CD4-positive, alpha-beta memory T cell (primary cell): Measurements from ENCODE around the gene RAB9A. TPM values are rescaled to one million over a fixed set of nuclear protein-coding genes. Genes with fewer than 3 reads are reported as not detected.

ENCODE experiments used
- CTCF ChIA-PET: fragments of 350-600 bp; sonication (Branson Sonifier 250); formaldehyde crosslinking; loops from one replicate; lab custom pipeline; 2021; ENCODE audit warnings: inconsistent platforms; ENCODE audit not compliant: partially characterized antibody; lab: Charles Lee
- POLR2A ChIA-PET: fragments of 350-600 bp; sonication (Branson Sonifier 250); formaldehyde crosslinking; loops from one replicate; lab custom pipeline; 2021; ENCODE audit not compliant: partially characterized antibody; lab: Charles Lee
- DNase-seq, 5 donors: peaks; one replicate each; pipeline versions ENCODE4 v3.0.0 to v3.0.0-alpha.2; 2020 to 2022; ENCODE audit warnings: mixed read lengths in 1 of 5
- H3K27ac ChIP-seq: one replicate; pipeline ENCODE4 v1.7.0; 2013; ENCODE audit warnings: low read depth, low read length
- H3K27me3 ChIP-seq: 2 replicates; pipeline ENCODE4 v1.7.0; 2013; ENCODE audit warnings: mild to moderate bottlenecking, low read length, moderate library complexity; ENCODE audit not compliant: insufficient read depth
- H3K36me3 ChIP-seq: 2 replicates; pipeline ENCODE4 v1.7.0; 2013; ENCODE audit warnings: mild to moderate bottlenecking, low read length, moderate library complexity; ENCODE audit not compliant: insufficient read depth
- H3K4me1 ChIP-seq: 2 replicates; pipeline ENCODE4 v1.7.0; 2013; ENCODE audit warnings: mild to moderate bottlenecking, low read length, moderate library complexity; ENCODE audit not compliant: insufficient read depth
- H3K4me3 ChIP-seq, 2 donors: one replicate each; pipeline ENCODE4 v1.7.0; 2013; ENCODE audit warnings: low read length in 2 of 2, mild to moderate bottlenecking in 1 of 2
- H3K9me3 ChIP-seq, 2 donors: one replicate each; pipeline ENCODE4 v1.7.0; 2013; ENCODE audit warnings: low read length in 2 of 2, control low read depth in 1 of 2; ENCODE audit not compliant: control insufficient read depth in 1 of 2
- H3K27ac Mint-ChIP-seq, 7 donors: one replicate each; pipeline ENCODE4 v1.8.0; 2020 to 2021; ENCODE audit warnings: mixed read lengths in 7 of 7, mild to moderate bottlenecking in 6 of 7, inconsistent platforms in 3 of 7, moderate library complexity in 3 of 7
- H3K27me3 Mint-ChIP-seq, 2 donors: one replicate each; pipeline ENCODE4 v1.8.0; 2020 to 2021; ENCODE audit warnings: mixed read lengths in 2 of 2
- H3K36me3 Mint-ChIP-seq, 2 donors: one replicate each; pipeline ENCODE4 v1.8.0; 2020 to 2021; ENCODE audit warnings: mixed read lengths in 2 of 2, inconsistent platforms in 1 of 2, mild to moderate bottlenecking in 1 of 2
- H3K4me1 Mint-ChIP-seq, 4 donors: one replicate each; pipeline ENCODE4 v1.8.0; 2020 to 2021; ENCODE audit warnings: mixed read lengths in 4 of 4, mild to moderate bottlenecking in 1 of 4
- H3K4me3 Mint-ChIP-seq, 8 donors: one replicate each; pipeline ENCODE4 v1.8.0; 2020 to 2021; ENCODE audit warnings: mixed read lengths in 8 of 8, mild to moderate bottlenecking in 7 of 8, moderate library complexity in 6 of 8, inconsistent platforms in 3 of 8
- H3K9me3 Mint-ChIP-seq, 8 donors: one replicate each; pipeline ENCODE4 v1.8.0; 2020 to 2021; ENCODE audit warnings: mixed read lengths in 8 of 8, mild to moderate bottlenecking in 5 of 8, inconsistent platforms in 3 of 8, moderate library complexity in 1 of 8
- intact Hi-C: fragments of 100-400 bp; cut with micrococcal nuclease; formaldehyde crosslinking; loops from one replicate; pipeline ENCODE4 v1.15.1; 2023
- polyA plus RNA-seq, 2 donors: library from polyadenylated mRNA; unstranded; fragments of 300-500 nt; fragmentation: Illumina TruSeq; gene quantifications; one replicate each; pipeline ENCODE4 v1.2.3, GENCODE V29; 2021
- total RNA-seq, 2 experiments: library from RNA; stranded (reverse); gene quantifications; one replicate each; pipeline ENCODE4 v1.2.3, GENCODE V29; 2021

The RAB9A gene
- total and polyA plus RNA-seq, 4 experiments from 2014 or later = 19.9 to 33.4 (median 27.2) TPM

DNA sequence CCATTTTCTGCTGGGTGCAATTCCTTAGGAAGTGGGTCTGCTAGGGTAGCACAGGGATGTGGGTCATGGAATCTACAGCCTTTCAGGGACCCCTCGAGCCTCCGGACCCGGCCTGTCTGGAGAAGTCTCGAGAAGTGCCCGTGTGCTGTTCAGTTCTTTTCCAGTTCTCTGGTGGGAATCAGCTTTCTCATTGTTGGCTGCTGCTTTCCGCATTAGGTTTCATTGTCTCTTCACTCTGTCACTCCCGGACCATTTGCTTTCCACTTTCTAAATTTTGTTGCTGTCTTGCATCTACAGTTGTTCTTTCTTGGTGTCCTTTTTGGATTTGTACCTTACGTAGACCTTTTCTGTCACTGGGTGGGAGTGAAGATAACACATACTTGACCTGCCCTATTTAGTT, 6.1 kb downstream of the RAB9A start:
- Histone ChIP-seq H3K27ac (no peak overlapping the region), H3K4me1 (peaks cover 81% of the 10 kb centered on the region), H3K4me3 (no peak overlapping the region), H3K9me3 (no peaks in the 10 kb centered on the region), H3K27me3 (no peaks in the 10 kb centered on the region), H3K36me3 (no peaks in the 10 kb centered on the region)
- intact Hi-C loops = no loop called here
- peaks cover 0 to 15% of the 10 kb centered on the region in 2 donors for H3K36me3 Mint-ChIP-seq
- no peaks in the 10 kb centered on the region for H3K27me3 Mint-ChIP-seq
- peaks cover 45 to 80% (median 64%) of the 10 kb centered on the region in 4 donors for H3K4me1 Mint-ChIP-seq
- no peak for DNase-seq
- H3K9me3 Mint-ChIP-seq = no peaks in the 10 kb centered on the region
- peak overlapping the region in 5 of 7 donors; percentile 0 to 68 (median 17) for H3K27ac Mint-ChIP-seq
- ChIA-PET POLR2A (interaction anchor here (0.7 to 1.2 kb wide), 2 partner anchors 40 kb away, joined by 3 to 5 read pairs; partner anchors contain the start of genes OFD1 and TRAPPC2), CTCF (no interaction called here)
- H3K4me3 Mint-ChIP-seq = peak overlapping the region in 2 of 8 donors; percentile 8 to 11

DNA sequence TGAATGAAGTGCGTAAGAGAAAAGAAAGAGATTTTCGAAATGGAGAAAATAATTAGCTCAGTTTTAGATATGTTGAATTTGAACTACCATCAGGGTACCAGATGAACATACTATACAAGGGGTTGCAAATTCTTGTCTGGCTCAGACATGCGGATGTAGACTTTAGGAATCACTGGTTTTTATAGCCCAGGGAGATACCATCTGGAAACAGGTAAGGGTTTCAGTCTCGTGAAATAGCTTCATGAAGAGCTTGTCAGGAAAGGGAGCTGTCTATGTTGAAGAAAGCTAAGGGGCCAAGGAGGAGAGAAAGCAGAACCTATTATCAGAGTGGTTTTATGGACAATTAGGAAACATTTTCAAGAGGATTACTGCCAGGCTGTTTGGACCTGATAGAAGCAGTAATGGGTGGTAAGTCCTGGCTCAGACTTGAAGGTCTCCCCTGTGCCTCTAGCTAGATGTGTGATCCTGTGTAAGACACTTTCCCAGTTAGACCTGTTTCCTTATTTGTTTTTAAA, 6.7 kb downstream of the RAB9A start:
- Histone ChIP-seq H3K4me3 (no peak overlapping the region), H3K36me3 (no peaks in the 10 kb centered on the region), H3K27ac (no peak overlapping the region), H3K27me3 (no peaks in the 10 kb centered on the region), H3K4me1 (peaks cover 82% of the 10 kb centered on the region), H3K9me3 (no peaks in the 10 kb centered on the region)
- POLR2A ChIA-PET = interaction anchor here (1.2 kb wide), 1 partner anchor 39 kb away, joined by 5 read pairs; the partner anchor contains the start of genes OFD1 and TRAPPC2
- CTCF ChIA-PET = interaction anchor here (0.7 kb wide), 1 partner anchor 26 kb away, joined by 3 read pairs; no protein-coding TSS in a partner anchor
- peak overlapping the region in 3 of 7 donors; percentile 14 to 68 (median 55) for H3K27ac Mint-ChIP-seq
- intact Hi-C loops = no loop called here
- H3K9me3 Mint-ChIP-seq = no peaks in the 10 kb centered on the region
- no peaks in the 10 kb centered on the region for H3K27me3 Mint-ChIP-seq
- H3K36me3 Mint-ChIP-seq = peaks cover 0 to 15% of the 10 kb centered on the region in 2 donors
- H3K4me3 Mint-ChIP-seq = peak overlapping the region in 2 of 8 donors; percentile 4 to 8
- peaks cover 42 to 79% (median 61%) of the 10 kb centered on the region in 4 donors for H3K4me1 Mint-ChIP-seq
- DNase-seq = no peak

DNA sequence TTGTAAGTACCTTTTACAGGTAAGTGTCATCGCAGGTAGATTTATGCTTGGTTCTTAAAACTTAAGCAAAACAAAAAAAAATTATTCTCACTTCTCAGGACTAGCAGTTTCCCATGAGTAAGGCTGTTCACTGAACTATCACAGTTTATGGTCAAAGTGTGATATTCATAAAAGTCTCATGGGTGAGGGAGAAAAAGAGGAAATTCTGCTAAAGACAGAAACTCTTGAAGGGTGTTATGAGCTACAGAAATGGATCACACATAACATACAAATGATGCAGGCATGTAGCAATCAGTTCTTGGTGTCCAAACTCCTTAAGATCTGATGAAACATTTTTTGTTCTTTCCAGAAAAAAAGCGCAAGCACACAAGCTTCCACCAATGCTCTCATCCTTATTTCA, 8.5 kb downstream of the RAB9A start:
- DNase-seq = no peak
- Histone ChIP-seq H3K27ac (no peak overlapping the region), H3K4me1 (peaks cover 79% of the 10 kb centered on the region), H3K4me3 (no peak overlapping the region), H3K27me3 (no peaks in the 10 kb centered on the region), H3K36me3 (no peaks in the 10 kb centered on the region), H3K9me3 (no peaks in the 10 kb centered on the region)
- intact Hi-C loops = no loop called here
- Mint-ChIP-seq H3K36me3 (peaks cover 4 to 16% of the 10 kb centered on the region in 2 donors), H3K4me3 (peak overlapping the region in 2 of 8 donors; percentile 52 to 55), H3K4me1 (peaks cover 49 to 82% (median 64%) of the 10 kb centered on the region in 4 donors), H3K27ac (peak overlapping the region in 3 of 7 donors; percentile 27 to 43 (median 42)), H3K9me3 (no peaks in the 10 kb centered on the region), H3K27me3 (no peaks in the 10 kb centered on the region)
- CTCF ChIA-PET = interaction anchor here (0.9 to 1.5 kb wide), 2 partner anchors 10 to 14 kb away, joined by 3 read pairs; no protein-coding TSS in a partner anchor
- POLR2A ChIA-PET = interaction anchor here (1.2 to 1.8 kb wide), 4 partner anchors 9 to 39 kb away, joined by 3 to 9 read pairs (median 4); partner anchors contain the start of genes OFD1 and RAB9A

- no peak overlapping the region for H3K4me3 Mint-ChIP-seq
- POLR2A ChIA-PET = interaction anchor here (1.2 to 1.8 kb wide), 4 partner anchors 10 to 38 kb away, joined by 3 to 9 read pairs (median 4); partner anchors contain the start of genes OFD1 and RAB9A
- H3K27me3 Mint-ChIP-seq = no peaks in the 10 kb centered on the region
- CTCF ChIA-PET = interaction anchor here (1.5 to 1.9 kb wide), 2 partner anchors 11 to 14 kb away, joined by 3 to 7 read pairs; no protein-coding TSS in a partner anchor
- no peak for DNase-seq
- peaks cover 77% of the 10 kb centered on the region for H3K4me1 ChIP-seq
- no peaks in the 10 kb centered on the region for H3K9me3 ChIP-seq
- peaks cover 4 to 16% of the 10 kb centered on the region in 2 donors for H3K36me3 Mint-ChIP-seq
- intact Hi-C loops = no loop called here
- H3K9me3 Mint-ChIP-seq = no peaks in the 10 kb centered on the region
- no peak overlapping the region for H3K27ac ChIP-seq
- no peaks in the 10 kb centered on the region for H3K36me3 ChIP-seq
- peaks cover 47 to 82% (median 62%) of the 10 kb centered on the region in 4 donors for H3K4me1 Mint-ChIP-seq
- H3K27me3 ChIP-seq = no peaks in the 10 kb centered on the region
- H3K27ac Mint-ChIP-seq = peak overlapping the region in 1 of 7 donors; percentile 27
- no peak overlapping the region for H3K4me3 ChIP-seq
These were observed 9.0 kb downstream of the RAB9A start for GRCh38 chrX:13697976-13698375.

GRCh38 chrX:13698432-13698831, 9.5 kb downstream of the RAB9A start:
- H3K27me3 Mint-ChIP-seq = no peaks in the 10 kb centered on the region
- CTCF ChIA-PET = interaction anchor here (1.5 to 1.9 kb wide), 2 partner anchors 10 to 14 kb away, joined by 3 to 7 read pairs; no protein-coding TSS in a partner anchor
- Histone ChIP-seq H3K9me3 (no peaks in the 10 kb centered on the region), H3K4me3 (no peak overlapping the region), H3K27me3 (no peaks in the 10 kb centered on the region), H3K27ac (no peak overlapping the region), H3K4me1 (peaks cover 78% of the 10 kb centered on the region), H3K36me3 (no peaks in the 10 kb centered on the region)
- H3K36me3 Mint-ChIP-seq = peaks cover 4 to 15% of the 10 kb centered on the region in 2 donors
- no peaks in the 10 kb centered on the region for H3K9me3 Mint-ChIP-seq
- POLR2A ChIA-PET = interaction anchor here (1.2 to 1.8 kb wide), 4 partner anchors 10 to 38 kb away, joined by 3 to 9 read pairs (median 4); partner anchors contain the start of genes OFD1 and RAB9A
- no peak for DNase-seq
- H3K4me1 Mint-ChIP-seq = peaks cover 43 to 82% (median 60%) of the 10 kb centered on the region in 4 donors
- H3K27ac Mint-ChIP-seq = peak overlapping the region in 1 of 7 donors; percentile 31
- no peak overlapping the region for H3K4me3 Mint-ChIP-seq
- intact Hi-C loops = no loop called here

GRCh38 chrX:13699183-13699826, 10.4 kb downstream of the RAB9A start:
- Mint-ChIP-seq H3K4me3 (peak overlapping the region in 1 of 8 donors; percentile 2), H3K27me3 (no peaks in the 10 kb centered on the region), H3K9me3 (no peaks in the 10 kb centered on the region), H3K4me1 (peaks cover 44 to 81% (median 62%) of the 10 kb centered on the region in 4 donors), H3K36me3 (peaks cover 4 to 18% of the 10 kb centered on the region in 2 donors), H3K27ac (peak overlapping the region in 5 of 7 donors; percentile 25 to 84 (median 62))
- H3K36me3 ChIP-seq = no peaks in the 10 kb centered on the region
- no peaks in the 10 kb centered on the region for H3K27me3 ChIP-seq
- POLR2A ChIA-PET = interaction anchor here (1.8 kb wide), 1 partner anchor 11 kb away, joined by 9 read pairs; the partner anchor contains the start of gene RAB9A
- intact Hi-C loops = no loop called here
- CTCF ChIA-PET = interaction anchor here (1.9 kb wide), 1 partner anchor 10 kb away, joined by 7 read pairs; no protein-coding TSS in a partner anchor
- no peak for DNase-seq
- no peak overlapping the region for H3K27ac ChIP-seq
- no peaks in the 10 kb centered on the region for H3K9me3 ChIP-seq
- H3K4me1 ChIP-seq = peaks cover 77% of the 10 kb centered on the region
- no peak overlapping the region for H3K4me3 ChIP-seq
